8988T (cell line): ENCODE results near the gene KANK4.
A peak's percentile ranks its signal among the peaks of the same experiment; 100 is the strongest.

Source experiments
- DNase-seq: peaks from one replicate; pipeline ENCODE4 v3.0.0; 2011

KANK4 gene

DNA sequence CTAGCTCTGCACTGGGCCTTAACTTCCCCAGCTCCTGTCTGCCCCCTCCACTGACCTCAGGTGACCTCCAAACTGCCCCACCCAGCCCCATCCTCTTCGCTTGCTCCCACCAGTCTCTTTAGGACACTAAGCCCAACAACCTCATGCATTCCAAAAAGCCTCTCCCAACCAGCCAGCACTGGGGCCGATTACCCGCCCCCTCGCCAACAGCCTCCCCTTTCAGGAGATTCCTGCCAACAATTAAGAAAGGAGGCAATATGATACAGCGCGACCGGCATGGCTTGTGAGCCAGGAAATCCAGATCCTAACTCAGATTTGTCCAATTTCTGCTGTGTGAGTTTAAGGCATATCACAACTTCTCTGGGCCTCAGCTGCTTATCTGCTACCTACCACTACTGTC is 14.7 kb downstream of the KANK4 start:
- no peak for DNase-seq

- no peak for DNase-seq
These were observed 17.4 kb downstream of the KANK4 start for GRCh38 chr1:62301726-62302390.

GRCh38 chr1:62299426-62300200 is 19.6 kb downstream of the KANK4 start:
- DNase-seq: no peak

DNA sequence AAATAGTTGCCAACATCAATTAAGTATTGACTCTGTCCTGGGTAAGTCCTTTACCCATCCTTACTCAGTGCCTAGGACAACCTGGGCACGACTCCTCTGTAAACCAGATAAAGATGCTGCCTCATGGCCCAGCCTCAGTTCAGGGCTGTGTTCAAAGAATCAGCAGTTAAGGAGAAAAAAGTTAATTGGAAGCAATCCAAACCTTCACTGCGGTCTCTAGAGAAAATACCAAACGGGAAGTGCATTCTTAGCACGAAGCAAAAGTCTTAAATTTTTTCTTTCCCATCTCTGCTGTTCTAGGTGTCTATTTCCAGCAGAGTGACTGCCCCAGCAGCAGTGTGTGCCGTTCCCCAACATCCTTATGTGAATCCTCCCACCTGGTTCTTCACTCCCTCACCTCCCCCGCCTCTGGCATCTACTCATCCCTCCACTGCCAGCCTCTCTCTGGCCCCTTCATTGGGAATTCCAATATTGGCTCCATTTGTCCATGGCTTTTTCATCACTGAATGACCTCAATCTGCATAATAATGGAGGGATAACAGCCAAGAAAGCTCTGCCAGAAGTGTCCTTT is 23.2 kb downstream of the KANK4 start:
- no peak for DNase-seq

- DNase-seq: peak; percentile 33
These were observed 25.0 kb downstream of the KANK4 start for GRCh38 chr1:62294261-62294660.

DNA sequence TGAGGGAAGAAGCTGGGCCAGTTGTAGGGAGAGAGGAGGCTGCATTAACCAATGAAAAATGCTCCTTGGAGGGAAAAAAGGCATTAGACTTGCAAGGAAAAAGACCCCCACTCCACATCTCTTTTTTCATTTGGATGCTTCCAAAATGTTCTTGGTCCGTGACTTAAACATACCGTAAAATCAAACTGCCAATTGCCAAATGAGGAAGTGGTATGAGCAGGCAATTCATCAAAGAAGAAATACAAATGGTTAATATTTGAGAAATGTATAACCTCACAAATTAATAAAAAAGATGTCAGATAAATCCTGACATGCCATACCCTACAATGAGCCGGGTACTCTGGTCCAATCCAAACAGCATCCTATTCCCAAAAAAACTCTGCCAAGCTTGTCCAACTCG is 30.6 kb downstream of the KANK4 start:
- DNase-seq: no peak

GRCh38 chr1:62288224-62288623 is 31.0 kb downstream of the KANK4 start:
- DNase-seq: no peak

GRCh38 chr1:62286786-62287224 is 32.4 kb downstream of the KANK4 start:
- DNase-seq: no peak

DNA sequence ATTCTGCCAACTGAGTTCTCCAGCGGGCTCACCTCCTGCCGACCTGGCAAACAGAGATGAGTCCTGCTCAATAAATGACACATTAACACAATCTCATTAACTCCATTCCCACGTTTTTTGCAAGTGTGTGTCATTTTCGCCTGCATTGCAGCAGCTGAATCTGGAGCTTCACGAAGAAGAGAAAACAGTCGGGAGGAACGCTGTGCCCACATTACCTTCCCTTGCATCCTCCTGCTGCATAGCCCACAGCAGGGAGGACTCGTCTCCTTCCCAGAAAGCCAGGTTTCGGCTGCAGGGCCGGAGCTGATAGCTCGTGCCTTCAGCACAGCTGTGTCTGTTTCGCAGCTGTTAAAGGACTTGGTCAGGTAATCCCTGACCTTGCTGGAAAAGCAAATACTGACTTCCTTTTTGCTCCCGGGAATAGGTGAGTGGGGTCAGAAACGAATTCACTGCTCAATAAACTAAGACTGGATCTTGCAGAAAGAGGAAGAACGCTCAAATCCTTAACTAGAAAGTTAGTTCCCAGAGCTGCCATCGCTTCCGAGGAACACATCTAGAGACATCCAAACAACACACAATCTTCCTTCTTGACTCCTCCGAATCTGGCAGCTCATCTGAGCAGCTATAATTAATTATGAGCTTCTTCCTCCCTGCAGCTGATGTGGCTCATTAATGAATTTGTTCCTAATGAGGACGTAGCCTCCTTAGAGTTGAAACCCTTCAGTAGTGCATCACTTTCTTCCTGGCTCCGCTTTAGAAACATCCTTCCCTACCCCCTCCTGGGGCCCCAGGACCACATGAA is 33.0 kb downstream of the KANK4 start:
- DNase-seq: no peak

- DNase-seq: no peak
These were observed 33.8 kb downstream of the KANK4 start for GRCh38 chr1:62285440-62285839.

GRCh38 chr1:62283986-62284385 is 35.2 kb downstream of the KANK4 start:
- DNase-seq: no peak

GRCh38 chr1:62282909-62283755 is 36.1 kb downstream of the KANK4 start:
- DNase-seq: no peak

DNA sequence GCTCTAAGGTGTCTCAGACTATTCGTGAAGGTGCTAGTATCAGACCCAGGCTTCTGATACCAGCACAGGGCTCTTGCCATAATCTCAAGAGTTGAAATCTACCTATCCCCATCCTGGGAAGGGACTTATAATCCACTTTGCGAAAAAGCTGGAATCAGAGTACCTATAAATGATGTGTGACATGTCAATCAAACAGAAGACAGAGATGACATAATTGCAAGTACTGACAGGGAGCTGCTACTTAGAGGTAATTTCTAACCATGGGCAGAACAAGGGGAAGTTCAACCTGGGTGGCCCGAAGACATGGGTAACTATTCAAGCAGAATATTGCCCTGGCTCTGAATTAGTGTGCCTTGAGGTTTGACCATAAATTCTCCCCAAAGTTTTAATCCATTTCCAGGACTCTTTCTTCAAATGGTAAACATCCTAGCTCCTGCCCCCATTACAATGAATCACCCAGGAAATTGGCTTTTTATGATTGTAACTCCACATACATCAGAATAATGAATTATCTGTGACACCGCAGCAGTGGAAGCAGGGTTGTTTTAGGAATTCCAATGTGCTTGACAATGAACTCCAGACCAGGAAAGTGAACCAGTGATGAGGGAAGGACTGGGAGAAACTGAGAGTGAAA is 37.2 kb downstream of the KANK4 start:
- DNase-seq: no peak

- no peak for DNase-seq
These were observed 38.2 kb downstream of the KANK4 start for GRCh38 chr1:62280960-62281465.

- no peak for DNase-seq
These were observed 39.1 kb downstream of the KANK4 start for GRCh38 chr1:62280150-62280549.

DNA sequence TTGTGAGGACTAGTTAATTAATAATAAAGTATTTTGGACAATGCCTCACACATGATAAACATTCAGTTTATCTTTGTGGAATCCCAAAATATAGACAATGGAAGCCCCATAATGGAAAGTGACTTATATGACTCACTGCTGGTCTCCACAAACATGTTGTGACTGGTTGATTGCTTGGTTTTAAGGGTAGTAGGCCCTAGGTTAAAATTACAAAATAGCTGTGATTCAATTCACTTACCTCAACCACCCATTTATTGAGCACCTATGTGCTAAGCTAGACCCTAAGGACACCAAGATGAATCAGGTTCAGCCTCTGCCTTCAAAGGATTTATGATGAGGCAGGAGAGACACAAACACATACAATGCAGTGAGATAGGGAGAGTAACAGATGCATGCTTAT is 42.4 kb downstream of the KANK4 start:
- DNase-seq: no peak

DNA sequence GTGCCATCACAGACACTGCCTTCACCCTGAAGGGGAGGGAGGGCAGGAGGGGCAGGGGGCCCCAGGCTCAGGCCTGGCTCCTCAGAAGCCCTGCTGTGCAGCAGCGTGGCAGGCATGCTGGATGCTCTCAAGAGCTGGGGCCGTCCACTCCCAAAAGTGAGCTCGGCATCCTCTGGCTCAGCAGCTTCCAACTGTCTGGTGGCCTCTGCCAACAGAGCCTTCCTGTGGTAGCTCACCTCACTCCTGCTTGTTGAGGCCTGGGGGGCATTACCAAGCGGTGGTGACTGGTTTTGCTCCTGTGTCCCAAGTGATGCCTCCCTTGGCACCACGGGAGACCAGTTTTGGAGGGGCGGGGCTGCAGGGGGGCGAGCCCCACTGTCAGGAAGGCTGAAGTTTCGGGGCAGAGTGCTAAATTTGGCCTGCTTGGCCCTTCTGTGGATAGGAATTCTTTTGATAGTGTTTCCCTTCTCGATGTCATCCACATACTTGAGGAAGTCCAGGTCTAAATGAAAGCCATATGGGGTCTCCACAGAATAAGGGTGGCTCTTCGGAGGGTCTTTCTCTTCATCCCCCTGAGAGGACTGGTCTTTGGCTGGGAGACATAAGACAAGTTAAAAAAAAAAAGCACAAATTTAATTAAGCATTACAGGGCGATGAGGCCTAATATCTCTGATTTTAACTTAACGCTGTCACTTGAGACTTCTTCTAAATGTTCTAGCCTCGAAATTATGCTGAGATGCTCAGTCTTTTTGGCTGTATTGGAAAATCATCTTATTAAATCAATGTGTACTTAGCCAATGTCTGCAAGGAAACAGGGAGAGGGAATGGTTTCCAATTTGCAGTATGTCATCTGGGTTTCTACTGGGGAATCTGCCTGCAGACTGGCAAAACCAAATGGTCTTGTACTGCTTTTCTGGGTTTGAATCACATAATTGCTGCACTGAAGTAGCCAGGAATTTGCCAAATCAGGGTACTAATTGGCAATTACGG is 44.4 kb downstream of the KANK4 start:
- no peak for DNase-seq

- DNase-seq: no peak
These were observed 45.3 kb downstream of the KANK4 start for GRCh38 chr1:62273953-62274352.

GRCh38 chr1:62271948-62272728 is 47.1 kb downstream of the KANK4 start:
- no peak for DNase-seq

GRCh38 chr1:62271134-62271533 is 48.1 kb downstream of the KANK4 start:
- no peak for DNase-seq
